Loucy (cell line): ENCODE results near the gene RAB3GAP1.

Experiments used
- EZH2phosphoT487 ChIP-seq: fragments of 200-600 bp; IDR thresholded peaks from 2 replicates; pipeline ENCODE4 v1.6.1; 2018; ENCODE audit warnings: antibody characterized with exemption, mild to moderate bottlenecking, moderate library complexity, borderline replicate concordance
- TF ChIP-seq, protein P1 (sequence below): fragments of 200-600 bp; sonication (generic); conservative IDR thresholded peaks from 2 replicates; pipeline ENCODE4 v1.5.1; 2014; ENCODE audit warnings: mild to moderate bottlenecking, antibody characterized with exemption, low read length

DNA sequence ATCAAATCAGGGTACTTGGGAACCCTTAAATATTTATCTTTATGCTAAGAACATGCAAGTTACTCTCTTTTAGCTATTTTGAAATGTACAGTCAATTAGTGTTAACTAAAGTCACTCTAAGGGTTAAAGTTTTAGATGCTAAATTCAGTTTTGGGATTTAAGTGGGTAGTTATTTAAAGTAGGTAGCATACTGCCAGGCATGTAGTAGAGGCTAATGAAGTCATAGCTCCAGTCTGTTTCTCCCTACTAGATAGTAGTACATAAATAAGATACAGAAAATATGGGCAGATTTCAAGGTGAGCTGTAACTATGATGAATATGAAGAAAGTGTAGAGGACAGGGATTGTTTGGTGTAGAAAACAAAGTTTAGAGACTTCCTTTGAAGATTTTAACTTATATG, 7.5 kb downstream of the RAB3GAP1 start:
- TF ChIP-seq, protein P1, sequence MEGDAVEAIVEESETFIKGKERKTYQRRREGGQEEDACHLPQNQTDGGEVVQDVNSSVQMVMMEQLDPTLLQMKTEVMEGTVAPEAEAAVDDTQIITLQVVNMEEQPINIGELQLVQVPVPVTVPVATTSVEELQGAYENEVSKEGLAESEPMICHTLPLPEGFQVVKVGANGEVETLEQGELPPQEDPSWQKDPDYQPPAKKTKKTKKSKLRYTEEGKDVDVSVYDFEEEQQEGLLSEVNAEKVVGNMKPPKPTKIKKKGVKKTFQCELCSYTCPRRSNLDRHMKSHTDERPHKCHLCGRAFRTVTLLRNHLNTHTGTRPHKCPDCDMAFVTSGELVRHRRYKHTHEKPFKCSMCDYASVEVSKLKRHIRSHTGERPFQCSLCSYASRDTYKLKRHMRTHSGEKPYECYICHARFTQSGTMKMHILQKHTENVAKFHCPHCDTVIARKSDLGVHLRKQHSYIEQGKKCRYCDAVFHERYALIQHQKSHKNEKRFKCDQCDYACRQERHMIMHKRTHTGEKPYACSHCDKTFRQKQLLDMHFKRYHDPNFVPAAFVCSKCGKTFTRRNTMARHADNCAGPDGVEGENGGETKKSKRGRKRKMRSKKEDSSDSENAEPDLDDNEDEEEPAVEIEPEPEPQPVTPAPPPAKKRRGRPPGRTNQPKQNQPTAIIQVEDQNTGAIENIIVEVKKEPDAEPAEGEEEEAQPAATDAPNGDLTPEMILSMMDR: no peak
- TF ChIP-seq EZH2phosphoT487: no peak
